HepG2 (cell line): Measurements from ENCODE around the gene MBLAC1. TPM values are rescaled to one million over a fixed set of nuclear protein-coding genes. Genes with fewer than 3 reads are reported as not detected.
A peak's percentile ranks its signal among the peaks of the same experiment; 100 is the strongest.

Experiments
- BRCA1 ChIP-seq: sonication (generic); formaldehyde crosslinking; IDR thresholded peaks from 2 replicates; pipeline ENCODE4 v1.4.0; 2020; ENCODE audit warnings: missing genetic modification reagents
- CCDC6 ChIP-seq: sonication (generic); formaldehyde crosslinking; IDR thresholded peaks from 2 replicates; pipeline ENCODE4 v1.8.1; 2022; ENCODE audit warnings: mild to moderate bottlenecking, missing genetic modification reagents, moderate library complexity
- DNMT1 ChIP-seq: sonication (generic); formaldehyde crosslinking; IDR thresholded peaks from 2 replicates; pipeline ENCODE4 v1.5.1; 2020; ENCODE audit warnings: mild to moderate bottlenecking, missing genetic modification reagents
- ELF1 ChIP-seq: sonication (generic); formaldehyde crosslinking; IDR thresholded peaks from 2 replicates; pipeline ENCODE4 v1.4.0; 2020; ENCODE audit warnings: missing genetic modification reagents
- FOXA3 ChIP-seq: IDR thresholded peaks from 2 replicates; pipeline ENCODE4 v1.6.1; 2016; ENCODE audit warnings: missing genetic modification reagents, missing compliant biosample characterization
- FOXC1 ChIP-seq: sonication (generic); formaldehyde crosslinking; IDR thresholded peaks from 2 replicates; pipeline ENCODE4 v1.8.0; 2022; ENCODE audit warnings: mild to moderate bottlenecking, missing genetic modification reagents, borderline replicate concordance
- HNF4G ChIP-seq, 2 experiments: sonication (generic) in 1 of 2; formaldehyde crosslinking in 1 of 2; IDR thresholded peaks; 2 replicates each; pipeline versions ENCODE4 v1.4.0 to v1.6.1; 2011 to 2020; ENCODE audit warnings: borderline replicate concordance in 2 of 2, low read depth in 2 of 2, mild to moderate bottlenecking in 2 of 2, low read length in 1 of 2, missing genetic modification reagents in 1 of 2, moderate library complexity in 1 of 2
- MBD4 ChIP-seq: IDR thresholded peaks from 2 replicates; pipeline ENCODE4 v1.6.1; 2012; ENCODE audit warnings: low read length, inconsistent platforms, borderline replicate concordance
- NFE2L1 ChIP-seq: sonication (generic); formaldehyde crosslinking; IDR thresholded peaks from 2 replicates; pipeline ENCODE4 v1.4.0; 2020; ENCODE audit warnings: missing genetic modification reagents, mild to moderate bottlenecking, borderline replicate concordance
- PTBP1 ChIP-seq: fragments of 200-400 bp; formaldehyde crosslinking; IDR thresholded peaks from 2 replicates; pipeline ENCODE4 v1.6.1; 2018; ENCODE audit warnings: low read length, low read depth; ENCODE audit not compliant: poor library complexity, severe bottlenecking
- ZNF180 ChIP-seq: sonication (generic); formaldehyde crosslinking; IDR thresholded peaks from 2 replicates; pipeline ENCODE4 v1.4.0; 2020; ENCODE audit warnings: low read depth, missing genetic modification reagents, borderline replicate concordance
- ZNF513 ChIP-seq: sonication (generic); formaldehyde crosslinking; conservative IDR thresholded peaks from 2 replicates; pipeline ENCODE4 v1.5.0; 2020; ENCODE audit warnings: missing genetic modification reagents
- ZNF563 ChIP-seq: sonication (generic); formaldehyde crosslinking; IDR thresholded peaks from 2 replicates; pipeline ENCODE4 v1.8.0; 2022; ENCODE audit warnings: mild to moderate bottlenecking, moderate library complexity, missing genetic modification reagents
- ZNF589 ChIP-seq: sonication (generic); formaldehyde crosslinking; conservative IDR thresholded peaks from 2 replicates; pipeline ENCODE4 v1.8.0; 2022; ENCODE audit warnings: mild to moderate bottlenecking, moderate library complexity, missing genetic modification reagents
- ZNF597 ChIP-seq: sonication (generic); formaldehyde crosslinking; IDR thresholded peaks from 2 replicates; pipeline ENCODE4 v1.5.0; 2020; ENCODE audit warnings: missing genetic modification reagents
- ZNF878 ChIP-seq: sonication (generic); formaldehyde crosslinking; IDR thresholded peaks from 2 replicates; pipeline ENCODE4 v1.8.1; 2023; ENCODE audit warnings: mild to moderate bottlenecking, missing genetic modification reagents, moderate library complexity
- polyA plus RNA-seq, 8 experiments: library from polyadenylated mRNA; depleted of rRNA in 3 of 8; stranded (reverse) in 7 of 8; unstranded in 1 of 8; fragments of >200 nt; fragmentation: Illumina TruSeq in 4 of 8; extraction: Trizol in 4 of 8; gene quantifications; 2 replicates each; pipeline versions ENCODE4 v1.2.1 to v1.2.3, GENCODE V29; 2011 to 2016; ENCODE audit warnings: low read depth in 4 of 8, missing spikeins in 1 of 8, mixed read lengths in 1 of 8; ENCODE audit not compliant: insufficient read depth in 1 of 8
- total RNA-seq, 5 experiments: library from RNA; depleted of rRNA; stranded (reverse); fragments of >200 nt; fragmentation: Illumina TruSeq; extraction: Trizol; gene quantifications; 2 replicates each; pipeline ENCODE4 v1.2.3, GENCODE V29; 2016; ENCODE audit warnings: low read depth in 1 of 5
- TF ChIP-seq, protein P1 (sequence below): sonication (generic); formaldehyde crosslinking; IDR thresholded peaks from 2 replicates; pipeline ENCODE4 v1.5.0; 2020; ENCODE audit warnings: missing genetic modification reagents
- TF ChIP-seq, protein P2 (sequence below): sonication (generic); formaldehyde crosslinking; IDR thresholded peaks from 2 replicates; pipeline ENCODE4 v1.4.0; 2020; ENCODE audit warnings: mild to moderate bottlenecking, missing genetic modification reagents, borderline replicate concordance
- TF ChIP-seq, protein P3 (sequence below): sonication (generic); formaldehyde crosslinking; IDR thresholded peaks from 2 replicates; pipeline ENCODE4 v1.4.0; 2020; ENCODE audit warnings: missing genetic modification reagents

Gene MBLAC1
- total and polyA plus RNA-seq, 2 of the 13 experiments (the other 11 are each of a cell fraction or from before 2014, with no cell fraction given): 0.79 to 2.1 TPM

GRCh38 chr7:100126931-100127865, at the start of gene MBLAC1 (continued):
- TF ChIP-seq, protein P1, sequence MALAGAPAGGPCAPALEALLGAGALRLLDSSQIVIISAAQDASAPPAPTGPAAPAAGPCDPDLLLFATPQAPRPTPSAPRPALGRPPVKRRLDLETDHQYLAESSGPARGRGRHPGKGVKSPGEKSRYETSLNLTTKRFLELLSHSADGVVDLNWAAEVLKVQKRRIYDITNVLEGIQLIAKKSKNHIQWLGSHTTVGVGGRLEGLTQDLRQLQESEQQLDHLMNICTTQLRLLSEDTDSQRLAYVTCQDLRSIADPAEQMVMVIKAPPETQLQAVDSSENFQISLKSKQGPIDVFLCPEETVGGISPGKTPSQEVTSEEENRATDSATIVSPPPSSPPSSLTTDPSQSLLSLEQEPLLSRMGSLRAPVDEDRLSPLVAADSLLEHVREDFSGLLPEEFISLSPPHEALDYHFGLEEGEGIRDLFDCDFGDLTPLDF (CRISPR knock-in tag): peak; percentile 52; the same call in 1 of the 2 replicates
- peak; percentile 76; the same call in 1 of the 2 replicates for TF ChIP-seq DNMT1
- TF ChIP-seq ZNF878: no peak
- TF ChIP-seq FOXC1: peak; percentile 80
- no peak; the same call in 1 of the 2 replicates for TF ChIP-seq ZNF180 (CRISPR knock-in tag)
- TF ChIP-seq, protein P2, sequence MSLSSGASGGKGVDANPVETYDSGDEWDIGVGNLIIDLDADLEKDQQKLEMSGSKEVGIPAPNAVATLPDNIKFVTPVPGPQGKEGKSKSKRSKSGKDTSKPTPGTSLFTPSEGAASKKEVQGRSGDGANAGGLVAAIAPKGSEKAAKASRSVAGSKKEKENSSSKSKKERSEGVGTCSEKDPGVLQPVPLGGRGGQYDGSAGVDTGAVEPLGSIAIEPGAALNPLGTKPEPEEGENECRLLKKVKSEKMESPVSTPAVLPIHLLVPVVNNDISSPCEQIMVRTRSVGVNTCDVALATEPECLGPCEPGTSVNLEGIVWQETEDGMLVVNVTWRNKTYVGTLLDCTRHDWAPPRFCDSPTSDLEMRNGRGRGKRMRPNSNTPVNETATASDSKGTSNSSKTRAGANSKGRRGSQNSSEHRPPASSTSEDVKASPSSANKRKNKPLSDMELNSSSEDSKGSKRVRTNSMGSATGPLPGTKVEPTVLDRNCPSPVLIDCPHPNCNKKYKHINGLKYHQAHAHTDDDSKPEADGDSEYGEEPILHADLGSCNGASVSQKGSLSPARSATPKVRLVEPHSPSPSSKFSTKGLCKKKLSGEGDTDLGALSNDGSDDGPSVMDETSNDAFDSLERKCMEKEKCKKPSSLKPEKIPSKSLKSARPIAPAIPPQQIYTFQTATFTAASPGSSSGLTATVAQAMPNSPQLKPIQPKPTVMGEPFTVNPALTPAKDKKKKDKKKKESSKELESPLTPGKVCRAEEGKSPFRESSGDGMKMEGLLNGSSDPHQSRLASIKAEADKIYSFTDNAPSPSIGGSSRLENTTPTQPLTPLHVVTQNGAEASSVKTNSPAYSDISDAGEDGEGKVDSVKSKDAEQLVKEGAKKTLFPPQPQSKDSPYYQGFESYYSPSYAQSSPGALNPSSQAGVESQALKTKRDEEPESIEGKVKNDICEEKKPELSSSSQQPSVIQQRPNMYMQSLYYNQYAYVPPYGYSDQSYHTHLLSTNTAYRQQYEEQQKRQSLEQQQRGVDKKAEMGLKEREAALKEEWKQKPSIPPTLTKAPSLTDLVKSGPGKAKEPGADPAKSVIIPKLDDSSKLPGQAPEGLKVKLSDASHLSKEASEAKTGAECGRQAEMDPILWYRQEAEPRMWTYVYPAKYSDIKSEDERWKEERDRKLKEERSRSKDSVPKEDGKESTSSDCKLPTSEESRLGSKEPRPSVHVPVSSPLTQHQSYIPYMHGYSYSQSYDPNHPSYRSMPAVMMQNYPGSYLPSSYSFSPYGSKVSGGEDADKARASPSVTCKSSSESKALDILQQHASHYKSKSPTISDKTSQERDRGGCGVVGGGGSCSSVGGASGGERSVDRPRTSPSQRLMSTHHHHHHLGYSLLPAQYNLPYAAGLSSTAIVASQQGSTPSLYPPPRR (CRISPR knock-in tag): no peak
- no peak for TF ChIP-seq ELF1 (CRISPR knock-in tag)
- TF ChIP-seq ZNF563 (CRISPR knock-in tag): peak; percentile 66; the same call in 1 of the 2 replicates
- no peak; the same call in 1 of the 2 replicates for TF ChIP-seq ZNF597 (CRISPR knock-in tag)
- TF ChIP-seq BRCA1: peak; percentile 79; the same call in 1 of the 2 replicates
- no peak for TF ChIP-seq HNF4G (IDR thresholded peaks at IDR 0.05; ENCODE audit: borderline replicate concordance, low read depth, low read length)
- no peak for TF ChIP-seq HNF4G (CRISPR knock-in tag; IDR thresholded peaks at IDR 0.05; ENCODE audit: borderline replicate concordance, low read depth)
- TF ChIP-seq, protein P3, sequence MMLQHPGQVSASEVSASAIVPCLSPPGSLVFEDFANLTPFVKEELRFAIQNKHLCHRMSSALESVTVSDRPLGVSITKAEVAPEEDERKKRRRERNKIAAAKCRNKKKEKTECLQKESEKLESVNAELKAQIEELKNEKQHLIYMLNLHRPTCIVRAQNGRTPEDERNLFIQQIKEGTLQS (CRISPR knock-in tag): no peak
- TF ChIP-seq FOXA3: no peak
- no peak for TF ChIP-seq MBD4
- TF ChIP-seq ZNF589 (CRISPR knock-in tag): peak; percentile 81; the same call in 1 of the 2 replicates
- TF ChIP-seq ZNF513 (CRISPR knock-in tag): no peak
- no peak for TF ChIP-seq CCDC6 (CRISPR knock-in tag)
- no peak for TF ChIP-seq PTBP1
- TF ChIP-seq NFE2L1 (CRISPR knock-in tag): no peak
